ENCODE measurements around the gene MRPL28.
"Not testable (repeated sequence)": the region's sequence is repeated elsewhere in the genome, so short reads cannot be mapped to it uniquely, and the experiment has no call there.

The MRPL28 gene

GRCh38 chr16:339680-340079 is 30.7 kb downstream of the MRPL28 start:
- DNase-seq (ENCODE audit: low spot score): no peak

GRCh38 chr16:337975-338575 is 32.3 kb downstream of the MRPL28 start:
- DNase-seq (ENCODE audit: low spot score): no peak

DNA sequence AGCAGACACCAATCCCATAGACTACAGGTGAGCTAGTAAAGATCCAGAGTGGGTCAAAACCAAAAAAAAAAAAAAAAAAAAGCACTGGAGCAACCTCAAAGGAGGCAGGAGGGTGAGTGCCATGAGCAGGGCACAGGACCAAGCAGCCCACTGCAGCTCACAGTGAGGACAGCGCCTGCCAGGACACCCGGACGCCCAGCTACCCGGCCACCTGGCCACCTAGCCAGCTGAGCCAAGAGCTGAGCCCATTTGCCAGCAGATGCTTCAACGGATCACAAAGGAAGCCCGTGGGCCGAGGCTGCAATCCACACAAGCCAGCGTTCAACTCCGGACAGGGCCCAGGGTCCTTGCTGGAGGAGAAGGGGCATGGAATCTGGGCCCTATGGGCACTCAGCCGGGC is 32.9 kb downstream of the MRPL28 start:
- no peak for DNase-seq (ENCODE audit: low spot score)

- DNase-seq (ENCODE audit: low spot score): no peak
Measured at GRCh38 chr16:336269-336668, 34.1 kb downstream of the MRPL28 start.

DNA sequence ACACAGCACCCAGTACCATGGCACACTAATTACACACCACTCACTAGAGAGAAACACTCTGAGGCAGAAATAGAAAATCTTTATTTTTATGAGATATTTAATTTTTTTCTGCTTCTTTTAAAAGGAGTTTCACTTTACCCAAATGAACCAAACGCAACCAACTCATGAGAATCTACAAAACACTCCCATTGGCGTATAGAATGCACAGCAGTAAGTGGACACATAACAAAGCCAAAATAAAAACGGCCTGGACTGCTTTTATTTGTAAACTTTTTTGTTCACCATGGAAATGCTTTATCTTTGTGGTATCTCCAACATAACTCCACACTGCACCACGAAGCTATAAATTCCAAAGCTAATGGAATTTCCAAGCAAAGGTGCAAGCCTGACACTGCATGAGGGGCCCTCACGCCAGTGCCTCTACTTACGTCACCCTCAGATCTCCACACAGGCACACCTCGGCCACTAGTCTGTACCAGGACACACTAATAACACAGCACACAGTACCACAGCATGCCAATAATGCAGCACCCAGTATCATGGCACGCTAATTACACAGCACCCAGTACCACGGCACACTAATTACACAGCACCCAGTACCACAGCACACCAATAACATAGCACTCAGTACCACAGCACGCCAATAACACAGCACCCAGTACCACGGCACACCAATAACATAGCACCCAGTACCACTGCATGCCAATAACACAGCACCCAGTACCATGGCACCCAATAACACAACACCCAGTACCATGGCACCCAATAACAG is 35.3 kb downstream of the MRPL28 start:
- DNase-seq (ENCODE audit: low spot score): not testable (repeated sequence)

GRCh38 chr16:334164-334832 is 36.0 kb downstream of the MRPL28 start:
- not testable (repeated sequence) for DNase-seq (ENCODE audit: low spot score)

GRCh38 chr16:333406-334094 is 36.8 kb downstream of the MRPL28 start:
- no peak for DNase-seq (ENCODE audit: low spot score)

GRCh38 chr16:331181-331814 is 39.0 kb downstream of the MRPL28 start:
- DNase-seq (ENCODE audit: low spot score): not testable (repeated sequence)

- no peak for DNase-seq (ENCODE audit: low spot score)
Measured at GRCh38 chr16:330741-331140, 39.6 kb downstream of the MRPL28 start.

DNA sequence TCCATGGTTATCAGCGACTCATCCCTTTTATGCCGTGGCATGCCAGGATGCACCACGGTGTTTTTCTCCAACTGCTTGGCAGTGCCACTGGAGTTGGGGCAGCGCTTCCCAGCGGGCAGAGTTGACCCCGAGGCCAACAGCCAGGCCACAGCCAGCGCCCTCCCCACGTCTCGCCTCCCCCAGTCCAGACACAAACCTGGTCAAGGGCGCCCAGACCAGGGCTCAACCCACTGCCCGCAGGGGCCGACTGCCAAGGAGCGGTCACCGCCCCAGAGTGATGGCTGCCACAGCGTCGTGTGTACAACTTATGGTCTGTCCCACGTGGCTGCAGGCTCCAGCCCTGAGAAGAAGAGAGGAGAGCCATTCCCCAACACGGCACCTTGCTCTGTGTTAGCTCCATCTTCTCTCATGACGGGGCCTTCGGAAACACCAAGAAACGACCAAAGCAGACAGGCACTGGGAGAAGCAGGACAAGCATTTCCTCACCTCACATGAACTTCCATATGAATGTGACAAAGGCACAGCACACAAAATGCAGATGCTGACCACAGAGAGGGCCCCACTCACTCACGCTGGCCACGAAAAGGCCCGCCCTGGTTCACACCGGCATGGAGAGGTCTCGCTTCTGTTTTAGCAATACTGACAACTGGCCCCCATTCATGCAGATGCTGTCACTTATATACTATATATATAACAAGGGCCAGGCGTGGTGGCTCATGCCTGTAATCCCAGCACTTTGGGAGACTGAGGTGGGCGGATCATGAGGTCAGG is 44.8 kb downstream of the MRPL28 start:
- no peak for DNase-seq (ENCODE audit: low spot score)

DNA sequence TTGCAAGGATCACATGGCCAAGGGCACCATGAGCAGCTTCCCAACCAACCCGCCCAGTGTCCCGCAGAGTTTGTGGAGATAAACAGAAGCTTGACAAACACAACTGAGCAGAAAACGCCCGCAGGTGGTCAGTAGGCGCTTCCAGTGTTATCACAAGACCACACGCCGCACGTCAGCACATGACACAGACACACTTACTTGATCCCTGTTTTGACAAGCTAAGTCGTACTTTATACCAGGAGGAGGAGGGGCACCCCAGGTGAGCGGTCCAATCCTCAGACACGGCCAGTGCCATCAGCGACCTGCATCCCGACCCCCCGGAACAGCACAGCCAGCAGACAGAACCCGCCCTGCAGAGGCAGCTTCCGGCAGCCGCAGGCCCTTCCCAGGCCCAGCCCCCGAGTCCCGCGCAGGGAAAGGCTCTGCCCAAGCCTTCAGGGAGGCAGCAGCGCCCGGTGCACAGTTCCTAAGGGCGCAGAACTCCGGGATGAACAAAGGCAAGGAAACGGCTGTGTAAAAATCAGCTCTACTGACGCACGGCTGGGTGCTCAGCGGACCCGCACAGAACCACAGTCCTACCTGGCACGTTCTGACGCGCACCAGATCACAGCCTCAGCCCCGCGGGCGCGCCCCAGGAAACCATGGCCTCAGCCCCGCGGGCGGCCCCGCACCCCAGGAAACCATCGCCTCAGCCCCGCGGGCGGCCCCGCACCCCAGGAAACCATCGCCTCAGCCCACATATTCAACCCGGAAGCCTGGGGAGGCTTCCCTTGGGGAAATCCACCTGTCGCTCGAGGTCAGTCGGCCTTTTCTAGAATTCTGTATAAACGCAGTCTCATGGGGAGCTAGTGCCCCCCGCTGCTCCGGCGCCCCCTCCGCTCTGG is 45.6 kb downstream of the MRPL28 start:
- DNase-seq (ENCODE audit: low spot score): no peak

DNA sequence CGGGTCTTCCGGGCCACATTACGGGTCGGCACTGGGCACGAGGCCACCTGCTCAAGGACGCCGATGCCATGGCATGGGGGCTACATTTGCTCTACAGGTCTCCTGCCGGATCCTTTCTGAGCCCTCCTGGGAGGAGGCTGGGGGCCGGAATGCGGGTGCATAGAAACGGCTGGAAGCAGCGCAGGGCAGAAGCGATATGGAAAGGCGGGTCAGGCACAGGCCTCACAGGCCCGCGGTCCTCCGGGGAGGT is 46.2 kb downstream of the MRPL28 start:
- no peak for DNase-seq (ENCODE audit: low spot score)

DNA sequence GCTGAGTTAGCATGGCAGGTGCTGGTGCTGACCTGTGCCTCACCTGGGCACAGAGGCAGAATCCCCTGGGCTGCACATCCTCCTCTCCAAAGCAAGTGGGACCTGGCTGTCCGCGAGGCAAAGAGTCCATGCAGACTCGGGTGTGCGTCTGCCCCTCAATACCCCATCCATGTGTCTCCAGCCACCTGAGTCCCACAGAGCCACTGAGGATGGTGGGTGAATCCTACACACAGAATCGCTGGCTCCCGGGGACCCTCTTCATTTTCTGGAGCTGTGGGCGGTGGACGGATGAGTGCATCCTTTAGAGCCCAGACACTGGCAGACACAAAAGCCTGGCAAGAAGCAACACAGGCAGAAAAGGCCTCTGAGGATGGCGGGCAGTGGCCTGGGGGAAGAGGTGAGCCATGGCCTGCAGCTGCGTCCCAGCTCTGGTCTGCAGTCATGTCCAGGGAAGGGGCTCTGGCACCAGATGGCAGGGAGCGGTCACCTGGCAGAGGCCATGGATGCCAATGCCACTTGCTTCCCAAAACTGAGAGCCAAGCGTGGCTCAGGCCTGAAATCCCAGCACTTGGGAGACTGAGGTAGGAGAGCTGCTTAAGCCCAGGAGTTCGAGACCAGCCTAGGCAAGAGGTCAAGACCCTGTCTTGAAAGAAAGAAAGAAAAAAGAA is 47.7 kb downstream of the MRPL28 start:
- DNase-seq (ENCODE audit: low spot score): no peak

DNA sequence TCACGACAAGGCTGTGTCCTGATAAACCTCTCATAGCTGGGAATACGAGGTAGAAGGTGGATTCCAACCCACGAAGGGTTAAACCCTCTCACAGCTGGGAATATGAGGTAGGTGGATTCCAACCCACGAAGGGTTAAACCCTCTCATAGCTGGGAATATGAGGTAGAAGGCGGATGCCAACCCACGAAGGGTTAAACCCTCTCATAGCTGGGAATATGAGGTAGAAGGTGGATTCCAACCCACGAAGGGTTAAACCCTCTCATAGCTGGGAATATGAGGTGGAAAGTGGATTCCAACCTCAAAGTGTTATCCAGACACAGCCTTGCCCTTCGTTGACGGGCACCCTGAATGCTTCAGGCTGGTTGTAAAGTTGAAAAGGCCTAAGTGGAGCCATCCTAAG is 48.8 kb downstream of the MRPL28 start:
- no peak for DNase-seq (ENCODE audit: low spot score)

DNA sequence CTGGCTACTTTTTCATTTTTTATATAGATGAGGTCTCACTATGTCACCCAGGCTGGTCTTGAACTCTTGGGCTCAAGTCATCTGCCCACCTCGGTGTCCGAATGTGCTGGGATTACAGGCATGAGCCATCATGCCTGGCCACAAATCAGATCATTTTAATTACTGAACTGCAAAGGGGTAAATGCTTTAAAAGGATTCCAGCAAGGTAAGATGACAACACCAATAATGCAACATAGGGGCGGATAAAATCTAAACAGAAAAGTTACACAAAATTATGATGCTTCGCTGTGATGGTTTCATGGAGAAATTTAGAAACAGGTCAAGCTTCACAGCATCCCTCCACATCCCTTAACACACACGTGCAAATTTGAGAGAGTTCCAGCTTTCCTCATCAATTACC is 50.1 kb downstream of the MRPL28 start:
- no peak for DNase-seq (ENCODE audit: low spot score)

GRCh38 chr16:318628-319027 is 51.7 kb downstream of the MRPL28 start:
- no peak for DNase-seq (ENCODE audit: low spot score)

DNA sequence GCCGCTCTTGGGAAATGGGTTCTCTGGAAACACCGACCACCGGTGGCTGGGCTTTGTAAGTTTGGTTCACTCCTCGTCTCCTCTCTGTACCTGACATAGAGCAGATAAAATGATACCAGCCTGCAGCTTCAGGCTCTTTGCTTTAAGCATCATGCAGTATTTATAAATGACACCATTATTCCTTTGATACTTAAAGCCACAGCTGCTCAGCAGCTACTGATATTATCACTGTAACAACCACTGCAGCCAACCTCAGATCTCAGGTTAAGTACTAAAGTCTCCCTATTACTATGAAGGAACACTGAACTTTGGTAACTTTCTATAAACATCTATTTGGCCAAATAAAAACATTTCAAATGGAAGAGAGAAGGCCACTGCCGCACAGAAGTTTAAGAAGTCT is 52.8 kb downstream of the MRPL28 start:
- DNase-seq (ENCODE audit: low spot score): no peak
